ENCODE results near the gene E4F1.
"Not testable (repeated sequence)": the region's sequence is repeated elsewhere in the genome, so short reads cannot be mapped to it uniquely, and the experiment has no call there.

The E4F1 gene

GRCh38 chr16:2233046-2233775 is 9.8 kb downstream of the E4F1 start:
- DNase-seq, result no peak

GRCh38 chr16:2233872-2234812 is 10.8 kb downstream of the E4F1 start:
- DNase-seq, result no peak

DNA sequence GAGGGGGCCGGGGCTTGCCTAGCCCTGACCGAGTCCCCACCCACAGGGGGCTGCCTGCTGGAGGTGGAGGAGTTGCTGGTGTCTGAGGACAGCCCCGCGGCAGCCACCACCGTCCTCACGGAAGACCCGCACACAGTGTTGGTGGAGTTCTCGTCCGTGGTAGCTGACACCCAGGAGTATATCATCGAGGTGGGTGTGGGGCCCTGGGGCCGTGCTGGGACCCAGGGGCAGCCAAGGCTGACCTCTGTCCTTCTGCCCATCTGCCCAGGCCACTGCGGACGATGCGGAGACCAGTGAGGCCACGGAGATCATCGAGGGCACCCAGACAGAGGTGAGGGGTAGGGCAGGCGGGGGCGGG is 11.4 kb downstream of the E4F1 start:
- no peak for DNase-seq

GRCh38 chr16:2235234-2235651 is 11.9 kb downstream of the E4F1 start:
- no peak for DNase-seq

DNA sequence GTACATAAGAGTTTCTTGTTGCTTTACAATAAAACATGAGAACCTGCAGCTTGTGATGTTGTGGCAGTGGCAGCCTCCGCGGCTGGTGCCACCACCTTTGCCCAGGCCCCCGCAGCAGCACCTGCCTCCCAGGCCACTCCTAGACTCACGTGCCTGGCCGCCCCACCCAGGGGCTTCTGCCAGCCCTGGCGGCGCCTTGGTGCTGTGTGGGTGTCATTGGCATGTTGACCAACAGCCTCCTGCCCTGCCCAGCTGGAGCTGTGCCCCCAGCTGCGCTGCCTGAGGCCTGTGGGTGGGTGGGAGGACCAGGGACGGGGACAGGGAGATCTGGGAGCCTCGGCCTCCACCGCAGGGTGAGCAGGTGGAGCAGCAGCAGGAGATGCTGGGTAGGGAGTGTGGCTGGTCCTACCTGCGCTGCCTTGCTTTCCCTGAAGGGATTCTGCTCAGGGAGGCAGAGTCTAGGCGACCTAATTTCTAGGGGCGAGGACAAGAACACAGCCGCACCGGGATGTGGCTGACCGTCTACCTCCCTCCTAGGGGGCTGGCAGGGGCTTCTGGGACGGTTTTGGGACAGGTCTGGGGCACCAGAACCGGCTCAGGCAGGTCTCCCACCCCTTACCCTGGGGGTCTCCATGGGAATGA is 12.4 kb downstream of the E4F1 start:
- no peak for DNase-seq

- no peak for DNase-seq
These were observed 13.1 kb downstream of the E4F1 start, which contains the start of gene DNASE1L2 for GRCh38 chr16:2236337-2237101. Gene DNASE1L2 (plus strand): TSS chr16:2236444. CDS start chr16:2236817, 373 bp downstream.

- no peak for DNase-seq
These were observed 13.7 kb downstream of the E4F1 start for GRCh38 chr16:2237102-2237482.

GRCh38 chr16:2237493-2238149 is 14.2 kb downstream of the E4F1 start:
- no peak for DNase-seq

GRCh38 chr16:2238150-2238837 is 14.9 kb downstream of the E4F1 start:
- no peak for DNase-seq

DNA sequence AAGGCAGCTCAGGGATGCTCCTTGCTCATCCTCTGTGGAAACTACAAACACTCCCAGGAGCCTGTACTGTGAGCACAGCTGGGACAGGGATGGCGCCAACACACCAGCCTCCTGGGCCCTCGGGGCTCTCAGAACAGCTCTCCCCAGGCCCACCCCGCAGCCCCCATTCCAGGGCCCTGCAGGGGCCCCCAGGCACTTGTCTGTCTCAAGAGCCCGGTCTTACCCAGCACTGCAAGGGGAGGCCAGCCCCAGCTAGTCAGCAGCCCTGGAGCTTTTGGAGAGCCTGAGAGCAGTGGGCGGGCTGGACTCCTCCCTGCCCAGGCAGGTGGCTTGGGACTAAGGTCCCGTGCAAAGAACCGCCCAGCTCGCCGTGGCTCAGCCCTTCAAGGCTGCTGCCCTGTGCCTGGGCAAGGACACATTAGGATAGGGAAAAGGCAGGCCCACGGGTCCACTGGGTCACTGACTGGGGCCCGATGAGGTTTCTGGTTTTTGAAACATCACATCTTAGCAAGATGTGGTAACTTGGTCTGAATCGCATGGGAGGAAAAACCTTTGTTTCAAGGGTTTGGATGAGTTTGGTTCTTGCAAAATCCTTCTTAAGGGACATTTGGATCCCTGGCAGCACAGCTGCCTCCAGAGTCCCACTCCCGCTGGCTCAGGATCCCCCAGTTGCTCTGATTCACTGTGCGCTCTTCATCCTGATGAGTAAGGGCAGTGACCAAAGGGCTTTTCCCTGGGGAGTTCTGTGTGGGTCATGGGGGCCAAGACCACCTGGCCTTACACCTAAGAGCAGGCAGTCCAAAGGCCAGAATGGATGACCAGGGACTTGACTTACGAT is 15.7 kb downstream of the E4F1 start:
- DNase-seq, result no peak

DNA sequence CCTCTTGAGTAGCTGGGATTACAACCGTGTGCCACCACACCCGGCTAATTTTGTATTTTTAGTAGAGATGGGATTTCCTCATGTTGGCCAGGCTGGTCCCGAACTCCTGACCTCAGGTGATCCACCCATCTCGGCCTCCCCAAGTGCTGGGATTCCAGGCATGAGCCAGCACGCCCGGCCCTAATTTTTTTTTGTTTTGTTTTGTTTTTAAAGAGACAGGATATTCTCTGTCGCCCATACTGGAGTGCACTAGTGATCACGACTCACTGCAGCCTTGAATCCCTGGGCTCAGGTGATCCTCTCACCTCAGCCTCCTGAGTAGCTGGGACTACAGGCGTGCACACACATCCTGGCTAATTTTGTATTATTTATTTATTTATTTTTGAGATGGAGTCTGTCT is 16.9 kb downstream of the E4F1 start:
- DNase-seq, result not testable (repeated sequence)

GRCh38 chr16:2242598-2242997 is 19.2 kb downstream of the E4F1 start:
- DNase-seq, result no peak

DNA sequence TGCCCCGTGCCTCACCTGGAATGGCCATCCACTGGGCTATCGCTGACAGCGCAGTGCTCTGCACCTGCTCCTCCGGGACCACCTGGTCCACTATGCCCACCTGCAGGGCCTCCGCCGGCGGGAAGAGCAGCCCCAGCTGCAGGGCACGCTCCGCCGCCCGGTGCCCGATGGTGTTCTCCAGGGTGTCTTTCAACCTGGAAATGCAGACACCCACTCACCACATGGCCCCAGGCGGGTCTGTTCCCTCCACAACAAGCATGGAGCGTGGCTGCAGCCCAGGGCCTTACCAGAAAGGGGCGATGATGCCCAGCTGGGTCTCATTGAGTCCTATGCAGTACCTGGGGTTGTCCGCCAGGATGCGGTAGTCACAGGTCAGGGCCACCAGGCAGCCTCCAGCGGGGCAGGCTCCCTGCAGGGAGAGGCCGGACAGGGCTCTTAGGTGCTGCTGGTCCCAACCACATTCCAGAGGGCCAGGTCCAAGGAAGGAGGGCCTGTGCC is 19.7 kb downstream of the E4F1 start:
- DNase-seq, result no peak

- DNase-seq, result no peak
These were observed 20.4 kb downstream of the E4F1 start for GRCh38 chr16:2243781-2244180.

DNA sequence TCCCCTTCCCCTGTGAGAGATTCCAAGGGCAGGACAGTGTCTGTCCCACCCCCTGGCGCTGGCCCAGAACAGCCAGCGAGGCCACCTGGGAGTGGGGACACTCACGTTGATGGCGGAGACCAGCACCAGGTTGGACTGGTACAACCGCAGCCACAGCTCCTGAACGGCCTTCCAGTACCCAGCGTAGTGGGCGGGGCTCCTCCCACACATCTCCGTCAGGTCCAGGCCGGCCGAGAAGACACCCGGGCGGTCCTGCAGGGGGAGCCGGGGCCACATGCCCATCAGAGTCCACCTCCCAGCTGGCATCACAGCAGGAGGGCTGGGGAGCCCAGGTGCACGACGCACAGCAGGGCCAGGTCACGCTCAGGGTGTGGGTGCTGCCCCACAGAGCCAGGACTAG is 20.9 kb downstream of the E4F1 start:
- no peak for DNase-seq

DNA sequence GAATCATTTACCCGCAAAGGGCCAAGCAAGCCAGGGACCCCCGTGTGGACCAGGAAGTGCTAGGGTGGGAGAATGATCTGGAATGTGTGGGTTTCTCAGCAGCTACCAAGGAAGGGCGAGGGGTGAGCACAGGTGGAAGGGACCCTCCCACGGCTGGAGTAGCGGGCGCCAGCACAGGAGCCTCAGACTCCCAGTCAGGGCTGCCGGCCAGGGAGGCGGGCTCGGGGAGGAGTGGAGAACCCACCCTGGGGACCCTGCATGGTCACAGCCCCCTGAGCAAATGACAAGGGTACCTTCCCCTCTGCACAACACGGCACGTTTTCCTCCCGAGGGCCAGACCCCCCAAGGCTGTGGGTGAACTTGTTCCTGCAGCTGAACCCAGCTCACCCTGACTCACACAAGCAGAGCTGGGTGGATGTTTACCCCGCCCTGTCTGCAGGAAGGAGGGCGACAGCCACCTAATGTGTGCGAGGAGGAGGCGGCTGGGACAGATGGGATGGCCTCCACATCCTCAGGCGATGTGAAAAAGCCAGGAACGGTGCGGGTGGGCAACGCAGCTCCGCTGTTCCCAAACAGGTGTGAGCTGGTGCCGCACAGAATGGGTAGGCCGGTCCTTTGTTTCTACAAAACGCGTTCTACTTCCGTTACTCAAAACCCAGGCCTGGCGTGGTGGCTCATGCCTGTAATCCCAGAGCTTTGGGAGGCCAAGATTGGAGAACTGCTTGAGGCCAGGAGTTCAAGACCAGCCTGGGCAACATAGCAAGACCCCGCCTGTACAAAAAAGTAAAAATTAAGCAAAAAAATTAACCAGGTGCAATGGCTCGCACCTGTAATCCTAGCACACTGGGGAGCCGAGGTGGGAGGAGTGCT is 21.8 kb downstream of the E4F1 start:
- DNase-seq, result no peak

DNA sequence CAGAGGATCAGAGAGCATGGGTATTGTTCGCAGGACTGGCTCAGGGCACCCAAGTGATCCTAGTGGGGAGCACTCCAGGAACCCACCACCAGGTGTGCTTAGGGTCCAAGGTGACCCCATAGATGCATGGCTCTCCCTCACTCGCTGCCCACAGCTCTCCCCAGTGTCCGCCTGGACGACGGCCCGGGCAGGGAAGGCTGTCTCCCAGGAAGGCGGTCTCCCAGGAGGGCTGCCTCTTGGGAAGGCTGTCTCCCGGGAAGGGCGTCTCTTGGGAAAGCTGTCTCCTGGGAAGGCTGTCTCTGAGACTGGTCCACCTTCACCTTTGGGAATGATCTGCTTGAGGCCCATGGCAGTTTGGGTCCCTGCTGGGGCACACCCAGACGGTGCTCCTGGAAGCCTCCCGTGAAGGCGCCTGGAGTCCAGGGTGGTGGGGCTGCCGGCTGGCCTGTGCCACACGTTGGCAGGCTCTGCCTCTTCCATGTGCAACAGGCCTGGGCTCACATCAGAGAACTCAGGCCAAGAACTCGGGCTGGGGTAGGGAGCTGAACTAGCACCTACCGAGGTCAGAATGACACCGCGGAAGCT is 23.0 kb downstream of the E4F1 start:
- DNase-seq, result no peak

DNA sequence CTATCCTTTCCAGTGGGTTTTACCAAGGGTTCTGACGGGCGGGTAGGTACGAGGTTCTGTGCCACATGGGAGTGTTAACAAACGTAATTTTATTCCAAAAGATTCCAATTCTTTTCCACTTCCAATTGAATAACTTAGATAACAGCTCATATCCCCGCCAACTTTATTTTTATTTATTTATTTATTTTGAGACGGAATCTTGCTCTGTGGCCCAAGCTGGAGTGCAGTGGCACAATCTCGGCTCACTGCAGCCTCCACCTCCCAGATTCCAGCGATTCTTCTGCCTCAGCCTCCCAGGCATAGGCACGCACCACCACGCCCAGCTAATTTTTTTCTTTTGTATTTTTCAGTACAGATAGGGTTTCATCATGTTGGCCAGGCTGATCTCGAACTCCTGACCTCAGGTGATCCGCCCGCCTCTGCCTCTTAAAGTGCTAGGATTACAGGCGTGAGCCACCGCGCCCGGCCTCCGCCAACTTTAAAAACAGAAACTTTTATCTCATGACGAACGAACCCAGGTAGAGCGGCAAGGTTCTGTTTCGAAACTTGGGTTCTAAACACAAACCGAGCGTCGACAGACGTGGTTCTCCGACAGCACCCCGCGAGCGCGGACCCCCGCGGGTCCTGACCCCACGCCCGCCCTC is 27.4 kb downstream of the E4F1 start:
- no peak for DNase-seq
